Fibroblast of lung (primary cell): Measurements from ENCODE around the gene ATP5F1E.

Experiments used
- EZH2 ChIP-seq: IDR thresholded peaks from 2 replicates; pipeline ENCODE4 v1.5.1; 2012; ENCODE audit warnings: low read length, control low read depth, mild to moderate bottlenecking; ENCODE audit errors: missing control alignments
- TF ChIP-seq, protein P1 (sequence below), 2 donors: IDR thresholded peaks in 1 of 2; conservative IDR thresholded peaks in 1 of 2; 1 replicate in 1 of 2; 2 replicates in 1 of 2; pipeline ENCODE4 v1.5.1; 2011 to 2012; ENCODE audit warnings: low read length in 2 of 2, control low read depth in 1 of 2, inconsistent platforms in 1 of 2, low read depth in 1 of 2, mild to moderate bottlenecking in 1 of 2

DNA sequence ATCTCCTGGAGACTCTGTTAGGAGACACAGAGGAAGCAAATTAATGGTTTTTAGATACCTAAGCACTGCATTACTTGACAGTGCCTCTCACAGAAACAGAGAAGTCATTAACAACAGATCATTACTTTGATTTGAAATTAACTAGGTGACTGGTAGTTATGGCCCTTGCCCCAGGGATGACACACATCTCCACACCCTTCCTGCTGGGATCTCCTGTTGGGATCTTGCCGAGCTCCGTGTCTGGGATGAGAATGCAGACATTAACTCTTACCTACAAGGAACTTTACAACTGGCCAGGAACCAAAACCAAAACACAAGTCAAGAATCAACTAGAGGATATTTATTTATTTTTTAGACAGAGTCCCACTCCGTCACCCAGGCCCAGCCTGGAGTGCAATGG lies 12.7 kb upstream of the ATP5F1E start:
- TF ChIP-seq, protein P1, sequence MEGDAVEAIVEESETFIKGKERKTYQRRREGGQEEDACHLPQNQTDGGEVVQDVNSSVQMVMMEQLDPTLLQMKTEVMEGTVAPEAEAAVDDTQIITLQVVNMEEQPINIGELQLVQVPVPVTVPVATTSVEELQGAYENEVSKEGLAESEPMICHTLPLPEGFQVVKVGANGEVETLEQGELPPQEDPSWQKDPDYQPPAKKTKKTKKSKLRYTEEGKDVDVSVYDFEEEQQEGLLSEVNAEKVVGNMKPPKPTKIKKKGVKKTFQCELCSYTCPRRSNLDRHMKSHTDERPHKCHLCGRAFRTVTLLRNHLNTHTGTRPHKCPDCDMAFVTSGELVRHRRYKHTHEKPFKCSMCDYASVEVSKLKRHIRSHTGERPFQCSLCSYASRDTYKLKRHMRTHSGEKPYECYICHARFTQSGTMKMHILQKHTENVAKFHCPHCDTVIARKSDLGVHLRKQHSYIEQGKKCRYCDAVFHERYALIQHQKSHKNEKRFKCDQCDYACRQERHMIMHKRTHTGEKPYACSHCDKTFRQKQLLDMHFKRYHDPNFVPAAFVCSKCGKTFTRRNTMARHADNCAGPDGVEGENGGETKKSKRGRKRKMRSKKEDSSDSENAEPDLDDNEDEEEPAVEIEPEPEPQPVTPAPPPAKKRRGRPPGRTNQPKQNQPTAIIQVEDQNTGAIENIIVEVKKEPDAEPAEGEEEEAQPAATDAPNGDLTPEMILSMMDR (conservative IDR thresholded peaks at IDR 0.05 in 1 of 2, IDR thresholded peaks at IDR 0.05 in 1 of 2; ENCODE audit: low read depth in 1 of 2, low read length in 2 of 2) = no peak
- no peak for TF ChIP-seq EZH2
